ENCODE results near the gene CASP10. TPM values are rescaled to one million over a fixed set of nuclear protein-coding genes. Genes with fewer than 3 reads are reported as not detected.

The CASP10 gene
- total and polyA plus RNA-seq, 11 donors, result 2.8 to 24.0 (median 5.4) TPM

DNA sequence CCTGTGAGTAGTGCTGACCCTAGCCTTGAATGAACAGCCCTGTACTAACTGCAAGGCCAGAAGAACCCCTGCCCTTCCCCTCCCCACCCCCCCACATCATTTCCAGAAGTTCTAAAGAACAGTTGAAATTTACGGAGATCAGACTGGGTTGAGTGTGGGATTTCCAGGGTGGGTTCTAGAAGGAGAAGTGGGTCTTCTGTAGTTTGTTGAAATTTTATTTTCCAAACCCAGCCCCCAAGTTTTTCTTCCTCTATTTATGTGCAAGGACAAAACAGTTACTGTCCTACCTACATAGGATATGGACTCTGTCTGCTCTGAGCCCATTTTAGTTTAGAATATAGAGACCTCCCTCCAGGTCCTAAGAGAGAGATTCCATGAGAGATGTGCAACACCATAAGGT lies 26.3 kb upstream of the CASP10 start:
- TF ChIP-seq, protein P1, sequence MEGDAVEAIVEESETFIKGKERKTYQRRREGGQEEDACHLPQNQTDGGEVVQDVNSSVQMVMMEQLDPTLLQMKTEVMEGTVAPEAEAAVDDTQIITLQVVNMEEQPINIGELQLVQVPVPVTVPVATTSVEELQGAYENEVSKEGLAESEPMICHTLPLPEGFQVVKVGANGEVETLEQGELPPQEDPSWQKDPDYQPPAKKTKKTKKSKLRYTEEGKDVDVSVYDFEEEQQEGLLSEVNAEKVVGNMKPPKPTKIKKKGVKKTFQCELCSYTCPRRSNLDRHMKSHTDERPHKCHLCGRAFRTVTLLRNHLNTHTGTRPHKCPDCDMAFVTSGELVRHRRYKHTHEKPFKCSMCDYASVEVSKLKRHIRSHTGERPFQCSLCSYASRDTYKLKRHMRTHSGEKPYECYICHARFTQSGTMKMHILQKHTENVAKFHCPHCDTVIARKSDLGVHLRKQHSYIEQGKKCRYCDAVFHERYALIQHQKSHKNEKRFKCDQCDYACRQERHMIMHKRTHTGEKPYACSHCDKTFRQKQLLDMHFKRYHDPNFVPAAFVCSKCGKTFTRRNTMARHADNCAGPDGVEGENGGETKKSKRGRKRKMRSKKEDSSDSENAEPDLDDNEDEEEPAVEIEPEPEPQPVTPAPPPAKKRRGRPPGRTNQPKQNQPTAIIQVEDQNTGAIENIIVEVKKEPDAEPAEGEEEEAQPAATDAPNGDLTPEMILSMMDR (IDR thresholded peaks at IDR 0.05), result no peak
- no peak for TF ChIP-seq POLR2A (IDR thresholded peaks at IDR 0.05)
- H3K27me3 ChIP-seq, result no peaks in the 10 kb centered on the region
- peaks cover 3 to 100% (median 96%) of the 10 kb centered on the region in 9 donors for H3K36me3 ChIP-seq
- ATAC-seq (no peak), DNase-seq (no peak)
- no peak overlapping the region for H3K4me3 ChIP-seq
- peaks cover 2 to 79% (median 30%) of the 10 kb centered on the region in 12 donors for H3K4me1 ChIP-seq
- WGBS, 4 donors, result 0 to 47% (median 23%) methylated on average over 1 of the region's 1 CpG
- no peaks in the 10 kb centered on the region for H3K9me3 ChIP-seq
- peak overlapping the region in 9 of 12 donors; percentile 20 to 89 (median 66) for H3K27ac ChIP-seq
- intact Hi-C loops (cut with DNase I), result loop anchor here in 8 of 10 donors (5.0 to 10.0 kb wide), 5 partner anchors 39 to 194 kb away; partner anchors contain the start of genes HYCC2 (in 4 of the 8), NDUFB3 (in 4 of the 8), CFLAR (in 2 of the 8) and ORC2 (in 1 of the 8)

DNA sequence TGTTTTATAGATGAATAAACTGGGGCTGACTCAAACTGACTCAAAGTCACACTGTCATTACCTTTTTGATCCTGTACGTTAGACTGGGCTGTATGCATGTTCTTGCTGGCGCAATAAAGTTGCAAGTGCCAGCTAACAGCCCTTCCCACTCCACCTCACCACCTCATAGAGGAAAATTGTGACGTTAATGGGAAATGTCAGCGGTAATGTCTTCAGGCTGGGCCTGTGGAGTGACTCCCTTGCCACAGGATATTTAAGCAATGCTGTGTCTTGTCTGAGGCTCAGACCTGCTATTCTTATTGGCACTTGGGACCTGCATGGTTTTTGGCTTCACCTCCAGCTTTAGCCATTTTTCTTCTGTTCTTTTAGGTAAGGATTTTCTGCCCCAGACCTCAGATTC lies 25.2 kb upstream of the CASP10 start:
- intact Hi-C loops (cut with DNase I), result loop anchor here in 8 of 10 donors (2.0 to 10.0 kb wide), 7 partner anchors 39 to 195 kb away; partner anchors contain the start of genes CFLAR (in 4 of the 8), HYCC2 (in 4 of the 8), NDUFB3 (in 4 of the 8) and ORC2 (in 1 of the 8)
- WGBS, 4 donors, result 35 to 59% (median 54%) methylated on average over 3 to 4 of the region's 4 CpGs
- H3K4me3 ChIP-seq, result no peak overlapping the region
- H3K27me3 ChIP-seq, result no peaks in the 10 kb centered on the region
- H3K27ac ChIP-seq, result peak overlapping the region; percentile 20 to 89 (median 64)
- DNase-seq (no peak), ATAC-seq (peak in 3 of 4 donors; percentile 14 to 25 (median 16))
- peaks cover 3 to 100% (median 97%) of the 10 kb centered on the region in 9 donors for H3K36me3 ChIP-seq
- peaks cover 2 to 69% (median 23%) of the 10 kb centered on the region in 12 donors for H3K4me1 ChIP-seq
- no peak for TF ChIP-seq POLR2A (IDR thresholded peaks at IDR 0.05)
- TF ChIP-seq, protein P1 (IDR thresholded peaks at IDR 0.05), result no peak
- H3K9me3 ChIP-seq, result no peaks in the 10 kb centered on the region

- no peaks in the 10 kb centered on the region for H3K27me3 ChIP-seq
- ATAC-seq, result peak; percentile 69 to 92 (median 82)
- H3K4me3 ChIP-seq, result no peak overlapping the region
- peak in 1 of 2 donors; percentile 13 for TF ChIP-seq POLR2A (IDR thresholded peaks at IDR 0.05)
- TF ChIP-seq, protein P1 (IDR thresholded peaks at IDR 0.05), result peak; percentile 48 to 79 (median 62)
- H3K27ac ChIP-seq, result peak overlapping the region in 11 of 12 donors; percentile 20 to 89 (median 66)
- 47 to 53% (median 48%) methylated on average over 5 of the region's 5 CpGs for WGBS, 4 donors
- intact Hi-C loops (cut with DNase I), result loop anchor here in 8 of 10 donors (2.0 to 10.0 kb wide), 7 partner anchors 40 to 196 kb away; partner anchors contain the start of genes CFLAR (in 4 of the 8), HYCC2 (in 4 of the 8), NDUFB3 (in 4 of the 8) and ORC2 (in 1 of the 8)
- peak in 4 of 5 donors; percentile 62 to 73 (median 70) for DNase-seq
- H3K4me1 ChIP-seq, result peaks cover 2 to 62% (median 23%) of the 10 kb centered on the region in 12 donors
- H3K9me3 ChIP-seq, result no peaks in the 10 kb centered on the region
- peaks cover 6 to 100% (median 97%) of the 10 kb centered on the region in 9 donors for H3K36me3 ChIP-seq
Observed at GRCh38 chr2:201158111-201158929, 24.6 kb upstream of the CASP10 start.

DNA sequence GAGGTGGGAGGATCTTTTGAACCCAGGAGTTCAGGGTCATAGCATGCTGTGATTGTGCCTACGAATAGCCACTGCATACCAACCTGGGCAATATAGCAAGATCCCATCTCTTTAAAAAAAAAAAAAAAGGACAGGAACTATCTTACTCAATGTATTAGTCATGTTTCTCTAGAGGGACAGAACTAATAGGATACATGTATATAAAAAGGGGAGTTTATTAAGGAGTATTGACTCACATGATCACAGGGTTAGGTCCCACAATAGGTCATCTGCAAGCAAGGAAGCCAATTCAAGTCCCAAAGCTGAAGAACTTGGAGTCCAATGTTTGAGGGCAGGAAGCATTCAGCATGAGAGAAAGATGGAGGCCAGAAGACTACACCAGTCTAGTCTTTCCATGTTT lies 18.8 kb upstream of the CASP10 start:
- intact Hi-C loops (cut with DNase I), result loop anchor here in 1 of 10 donors (5.0 kb wide), 1 partner anchor 52 kb away; no protein-coding TSS in a partner anchor
- WGBS, 4 donors, result 87 to 96% (median 94%) methylated on average over 1 of the region's 1 CpG
- DNase-seq (no peak), ATAC-seq (no peak)
- Histone ChIP-seq H3K27me3 (no peaks in the 10 kb centered on the region), H3K27ac (no peak overlapping the region), H3K4me3 (no peak overlapping the region), H3K36me3 (peaks cover 8 to 89% (median 84%) of the 10 kb centered on the region in 9 donors), H3K9me3 (peaks cover 0 to 22% (median 7%) of the 10 kb centered on the region in 12 donors), H3K4me1 (peaks cover 0 to 18% (median under 1%) of the 10 kb centered on the region in 12 donors)
- TF ChIP-seq POLR2A (IDR thresholded peaks at IDR 0.05), result no peak
- TF ChIP-seq, protein P1 (IDR thresholded peaks at IDR 0.05), result no peak
